ENCODE results near the gene TIPRL. TPM values are rescaled to one million over a fixed set of nuclear protein-coding genes. Genes with fewer than 3 reads are reported as not detected.

Gene TIPRL
- total and polyA plus RNA-seq, 2 of the 8 experiments (the other 6 are each of a cell fraction or from before 2014, with no cell fraction given), result 8.1 to 27.4 TPM

DNA sequence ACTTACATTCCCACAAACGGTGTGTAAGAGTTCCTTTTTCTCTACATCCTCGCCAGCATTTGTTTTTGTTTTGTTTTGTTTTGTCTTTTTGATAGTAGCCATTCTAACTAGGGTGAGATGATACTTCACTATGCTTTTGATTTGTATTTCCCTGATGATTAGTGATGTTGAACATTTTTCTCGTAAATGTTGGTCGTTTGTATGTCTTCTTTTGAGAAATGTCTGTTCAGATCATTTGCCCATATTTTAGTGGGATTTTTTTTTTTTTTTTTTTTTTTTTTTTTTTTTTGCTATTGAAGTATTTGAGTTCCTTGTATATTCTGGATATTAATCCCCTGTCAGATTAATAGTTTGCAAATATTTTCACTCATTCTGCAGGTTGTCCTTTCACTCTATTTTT is 22.9 kb upstream of the TIPRL start:
- Histone ChIP-seq H3K27ac (ENCODE audit: low read depth, low read length) (no peak overlapping the region), H3K9me3 (ENCODE audit: insufficient read depth in 2 of 2, low read depth in 1 of 2, low read length in 1 of 2) (no peaks in the 10 kb centered on the region), H4K5ac (ENCODE audit: insufficient read length, low read depth, low read length) (no peak overlapping the region), H2AK5ac (ENCODE audit: low read depth, low read length) (no peak overlapping the region), H2BK20ac (ENCODE audit: low read length) (no peak overlapping the region), H2BK120ac (replicated peaks; ENCODE audit: low read depth, low read length) (no peak overlapping the region), H3K4ac (replicated peaks; ENCODE audit: insufficient read length, low read depth, low read length) (no peak overlapping the region), H3K18ac (ENCODE audit: extremely low read depth, low read length) (no peak overlapping the region), H2BK12ac (ENCODE audit: low read depth, low read length) (no peak overlapping the region), H3K56ac (replicated peaks; ENCODE audit: insufficient read length, low read depth, low read length) (no peak overlapping the region), H4K20me1 (replicated peaks in 1 of 2; ENCODE audit: control insufficient read depth in 1 of 2, insufficient read depth in 2 of 2, low read length in 2 of 2) (no peaks in the 10 kb centered on the region), H3K79me2 (ENCODE audit: control insufficient read depth in 1 of 2, insufficient read depth in 2 of 2, low read length in 2 of 2) (no peaks in the 10 kb centered on the region), H3K9ac (replicated peaks in 1 of 4; ENCODE audit: extremely low read depth in 1 of 4, low read depth in 3 of 4, low read length in 3 of 4) (no peak overlapping the region), H3K27me3 (replicated peaks in 1 of 4; ENCODE audit: control insufficient read depth in 3 of 4, extremely low read depth in 1 of 4, insufficient read depth in 3 of 4, low read length in 3 of 4) (no peaks in the 10 kb centered on the region), H3K36me3 (ENCODE audit: control insufficient read depth in 2 of 4, insufficient read depth in 4 of 4, low read length in 3 of 4) (no peaks in the 10 kb centered on the region), H3K23me2 (ENCODE audit: low read depth, low read length) (no peaks in the 10 kb centered on the region), H3K14ac (ENCODE audit: insufficient read length) (no peak overlapping the region), H3K79me1 (ENCODE audit: low read depth, low read length) (no peaks in the 10 kb centered on the region), H4K91ac (replicated peaks; ENCODE audit: insufficient read length, low read length) (no peak overlapping the region), H3K23ac (ENCODE audit: insufficient read length) (no peak overlapping the region), H2BK15ac (ENCODE audit: low read length) (no peak overlapping the region), H4K8ac (ENCODE audit: extremely low read depth, insufficient read depth, low read length) (no peak overlapping the region), H3K4me2 (ENCODE audit: insufficient read depth in 1 of 2, low read depth in 2 of 2, low read length in 2 of 2) (no peak overlapping the region), H3K4me1 (replicated peaks in 1 of 4; ENCODE audit: control insufficient read depth in 3 of 4, insufficient read depth in 4 of 4, low read length in 3 of 4) (peaks cover 0 to 3% (median 0%) of the 10 kb centered on the region in 4 experiments; a peak in 1 of 7 replicates), H2BK5ac (ENCODE audit: low read depth, low read length) (no peak overlapping the region), H2AFZ (ENCODE audit: low read length) (no peak overlapping the region), H3K4me3 (ENCODE audit: extremely low read depth in 1 of 4, insufficient read depth in 2 of 4, low read depth in 3 of 4, low read length in 4 of 4) (no peak overlapping the region)
- CTCF ChIA-PET (ENCODE audit: partially characterized antibody), result no interaction called here
- POLR2A ChIA-PET (ENCODE audit: partially characterized antibody), result no interaction called here
- FAIRE-seq (no peak), DNase-seq (ENCODE audit: low read depth in 1 of 2, low spot score in 2 of 2) (no peak)
- WGBS, 2 experiments (ENCODE audit: extremely low coverage in 1 of 2, insufficient coverage in 1 of 2, insufficient read length in 1 of 2, insufficient replicate concordance in 2 of 2, low coverage in 1 of 2, low lambda C conversion rate in 2 of 2, missing lambda C conversion rate in 1 of 2), result 84% methylated on average over 4 of the region's 4 CpGs; no CpG with 5 or more reads in 1 of the 2 experiments
- TF ChIP-seq, protein P1, sequence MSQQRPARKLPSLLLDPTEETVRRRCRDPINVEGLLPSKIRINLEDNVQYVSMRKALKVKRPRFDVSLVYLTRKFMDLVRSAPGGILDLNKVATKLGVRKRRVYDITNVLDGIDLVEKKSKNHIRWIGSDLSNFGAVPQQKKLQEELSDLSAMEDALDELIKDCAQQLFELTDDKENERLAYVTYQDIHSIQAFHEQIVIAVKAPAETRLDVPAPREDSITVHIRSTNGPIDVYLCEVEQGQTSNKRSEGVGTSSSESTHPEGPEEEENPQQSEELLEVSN (IDR thresholded peaks at IDR 0.05), result no peak
- TF ChIP-seq SIX5 (IDR thresholded peaks at IDR 0.05; ENCODE audit: low read depth, low read length), result no peak
- TF ChIP-seq KDM5A (IDR thresholded peaks at IDR 0.05; ENCODE audit: low read length), result no peak
- TF ChIP-seq KDM4A (IDR thresholded peaks at IDR 0.05; ENCODE audit: low read depth, low read length, severe bottlenecking), result no peak
- TF ChIP-seq RXRA (IDR thresholded peaks at IDR 0.05; ENCODE audit: insufficient read depth, low read depth, low read length), result no peak
- TF ChIP-seq TAF1 (IDR thresholded peaks at IDR 0.05; ENCODE audit: low read depth, low read length), result no peak
- TF ChIP-seq SP1 (IDR thresholded peaks at IDR 0.05; ENCODE audit: low read depth, low read length), result no peak
- no peak for TF ChIP-seq GABPA (IDR thresholded peaks at IDR 0.05; ENCODE audit: borderline replicate concordance, insufficient read depth, low read length)
- no peak for TF ChIP-seq BACH1 (IDR thresholded peaks at IDR 0.05; ENCODE audit: low read length)
- TF ChIP-seq POU5F1 (IDR thresholded peaks at IDR 0.05; ENCODE audit: low read depth, low read length), result no peak
- TF ChIP-seq YY1 (IDR thresholded peaks at IDR 0.05; ENCODE audit: low read depth, low read length), result no peak
- TF ChIP-seq, protein P2, sequence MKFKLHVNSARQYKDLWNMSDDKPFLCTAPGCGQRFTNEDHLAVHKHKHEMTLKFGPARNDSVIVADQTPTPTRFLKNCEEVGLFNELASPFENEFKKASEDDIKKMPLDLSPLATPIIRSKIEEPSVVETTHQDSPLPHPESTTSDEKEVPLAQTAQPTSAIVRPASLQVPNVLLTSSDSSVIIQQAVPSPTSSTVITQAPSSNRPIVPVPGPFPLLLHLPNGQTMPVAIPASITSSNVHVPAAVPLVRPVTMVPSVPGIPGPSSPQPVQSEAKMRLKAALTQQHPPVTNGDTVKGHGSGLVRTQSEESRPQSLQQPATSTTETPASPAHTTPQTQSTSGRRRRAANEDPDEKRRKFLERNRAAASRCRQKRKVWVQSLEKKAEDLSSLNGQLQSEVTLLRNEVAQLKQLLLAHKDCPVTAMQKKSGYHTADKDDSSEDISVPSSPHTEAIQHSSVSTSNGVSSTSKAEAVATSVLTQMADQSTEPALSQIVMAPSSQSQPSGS (IDR thresholded peaks at IDR 0.05; ENCODE audit: low read length), result no peak
- TF ChIP-seq JUN (IDR thresholded peaks at IDR 0.05; ENCODE audit: low read depth, low read length), result no peak
